ENCODE data around the gene NADSYN1. TPM values are rescaled to one million over a fixed set of nuclear protein-coding genes. Genes with fewer than 3 reads are reported as not detected.

NADSYN1 gene
- total and polyA plus RNA-seq, 4 donors = 22.7 to 137 (median 70.2) TPM

DNA sequence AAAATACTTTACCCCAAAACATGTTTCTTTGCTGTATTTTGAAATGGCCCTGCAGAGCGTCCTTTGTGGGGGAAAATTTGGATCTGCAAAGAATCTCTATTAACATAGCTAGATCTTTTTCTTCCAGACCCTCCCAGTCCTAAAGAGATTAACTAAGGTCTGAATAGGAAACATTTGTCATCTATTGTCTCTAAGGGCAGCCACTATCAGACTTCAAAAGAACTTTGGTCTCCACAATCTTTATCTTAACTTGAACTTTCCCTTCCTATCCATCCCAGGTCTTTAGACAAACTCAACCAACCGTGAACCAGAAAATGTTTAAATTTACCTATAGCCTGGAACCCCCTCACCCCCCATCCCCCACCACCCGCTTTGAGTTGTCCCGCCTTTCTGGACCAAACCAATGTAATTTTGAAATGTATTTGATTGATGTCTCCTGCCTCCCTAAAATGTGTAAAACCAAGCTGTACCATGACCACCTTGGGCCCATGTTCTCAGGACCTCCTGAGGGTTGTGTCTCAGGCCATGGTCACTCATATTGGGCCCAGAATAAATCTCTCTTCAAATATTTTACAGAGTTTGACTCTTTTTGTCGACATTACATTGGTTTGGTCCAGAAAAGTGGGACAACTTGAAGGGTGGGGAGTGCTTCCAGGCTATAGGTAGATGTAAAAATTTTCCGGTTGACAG is 91.7 kb downstream of the NADSYN1 start:
- Histone ChIP-seq H3K27me3 (ENCODE audit: control insufficient read depth in 1 of 2, insufficient read depth in 2 of 2, low read length in 1 of 2) (no peaks in the 10 kb centered on the region), H3K9me3 (ENCODE audit: control insufficient read depth, low read length) (peaks cover 4% of the 10 kb centered on the region), H3K4me3 (ENCODE audit: low read length in 2 of 2) (no peak overlapping the region), H3K36me3 (ENCODE audit: control insufficient read depth in 1 of 2, insufficient read depth in 2 of 2, low read length in 1 of 2) (no peaks in the 10 kb centered on the region), H3K27ac (ENCODE audit: low read depth in 1 of 2, low read length in 2 of 2) (no peak overlapping the region), H3K4me1 (ENCODE audit: control insufficient read depth in 1 of 2, insufficient read depth in 2 of 2, low read length in 2 of 2) (no peaks in the 10 kb centered on the region)
- intact Hi-C loops (cut with DNase I) = no loop called here
- DNase-seq (no peak), ATAC-seq (ENCODE audit: low FRiP score) (no peak)
- 81% methylated on average over 6 of the region's 6 CpGs for WGBS, 2 donors

DNA sequence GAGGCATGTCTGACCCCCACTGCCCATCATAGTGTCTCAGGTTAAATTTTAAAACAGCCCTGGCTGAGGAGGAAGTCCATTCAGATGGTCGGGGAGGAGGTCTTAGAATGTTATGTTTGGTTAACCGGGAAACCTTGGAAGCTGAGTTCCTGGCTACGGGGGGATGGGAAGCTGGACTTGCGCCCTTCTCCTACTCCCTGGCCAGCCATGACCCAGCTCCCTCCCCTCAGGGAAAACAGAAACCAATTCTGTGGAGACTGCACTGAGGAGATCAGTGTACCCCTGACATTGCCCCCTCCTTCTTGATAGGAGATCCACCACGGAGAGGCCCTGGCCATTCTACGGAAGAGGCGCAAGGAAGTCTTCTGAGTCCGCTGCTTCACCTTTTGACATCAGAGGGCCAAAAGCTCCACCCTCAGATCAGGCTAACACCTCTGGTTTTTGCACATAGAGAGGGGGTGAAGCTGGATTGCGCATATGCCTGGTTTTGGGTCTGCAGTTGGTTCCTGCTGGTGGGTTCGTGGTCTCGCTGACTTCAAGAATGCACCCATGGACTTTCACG is 92.5 kb downstream of the NADSYN1 start:
- Histone ChIP-seq H3K4me3 (ENCODE audit: low read length in 2 of 2) (no peak overlapping the region), H3K4me1 (ENCODE audit: control insufficient read depth in 1 of 2, insufficient read depth in 2 of 2, low read length in 2 of 2) (no peaks in the 10 kb centered on the region), H3K27ac (ENCODE audit: low read depth in 1 of 2, low read length in 2 of 2) (no peak overlapping the region), H3K9me3 (ENCODE audit: control insufficient read depth, low read length) (peaks cover 4% of the 10 kb centered on the region), H3K36me3 (ENCODE audit: control insufficient read depth in 1 of 2, insufficient read depth in 2 of 2, low read length in 1 of 2) (no peaks in the 10 kb centered on the region), H3K27me3 (ENCODE audit: control insufficient read depth in 1 of 2, insufficient read depth in 2 of 2, low read length in 1 of 2) (no peaks in the 10 kb centered on the region)
- no peak for ATAC-seq (ENCODE audit: low FRiP score)
- intact Hi-C loops (cut with DNase I) = no loop called here
- DNase-seq = peak in 1 of 2 donors; percentile 21
- 83 to 85% methylated on average over 12 of the region's 12 CpGs for WGBS, 2 donors

DNA sequence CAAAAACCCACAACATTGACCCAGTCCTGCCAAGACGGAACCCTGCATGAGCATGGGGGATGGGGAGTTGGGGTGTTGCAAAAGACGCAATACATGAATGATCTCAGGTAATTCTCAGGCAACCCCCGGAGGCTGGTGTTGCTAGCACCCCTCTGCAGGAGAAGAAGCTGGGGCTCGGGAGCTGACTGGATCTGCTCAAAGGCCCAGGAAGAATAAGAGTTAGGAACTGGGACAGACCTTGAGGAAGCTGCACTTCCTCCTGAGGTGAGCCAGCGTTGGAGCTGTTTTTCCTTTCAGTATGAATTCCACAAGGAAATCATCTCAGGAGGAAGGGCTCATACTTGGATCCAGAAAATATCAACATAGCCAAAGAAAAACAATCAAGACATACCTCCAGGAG is 95.1 kb downstream of the NADSYN1 start, which contains the start of gene KRTAP5-9:
TSS of gene KRTAP5-9 (plus strand) at position 301 of the 400 bp plus-strand sequence. CDS start 238 bp downstream, outside the sequence.
- H3K27me3 ChIP-seq (ENCODE audit: control insufficient read depth in 1 of 2, insufficient read depth in 2 of 2, low read length in 1 of 2) = no peaks in the 10 kb centered on the region
- intact Hi-C loops (cut with DNase I) = no loop called here
- H3K4me1 ChIP-seq (ENCODE audit: control insufficient read depth in 1 of 2, insufficient read depth in 2 of 2, low read length in 2 of 2) = no peaks in the 10 kb centered on the region
- ATAC-seq (ENCODE audit: low FRiP score) (no peak), DNase-seq (peak in 1 of 2 donors; percentile 24)
- WGBS, 2 donors = 61 to 71% methylated on average over 5 of the region's 5 CpGs
- no peak within 1 kb of the TSS for H3K4me3 ChIP-seq (ENCODE audit: low read length in 2 of 2)
- no peaks in the 10 kb centered on the region for H3K36me3 ChIP-seq (ENCODE audit: control insufficient read depth in 1 of 2, insufficient read depth in 2 of 2, low read length in 1 of 2)
- H3K9me3 ChIP-seq (ENCODE audit: control insufficient read depth, low read length) = peaks cover 4% of the 10 kb centered on the region
- no peak within 1 kb of the TSS for H3K27ac ChIP-seq (ENCODE audit: low read depth in 1 of 2, low read length in 2 of 2)

DNA sequence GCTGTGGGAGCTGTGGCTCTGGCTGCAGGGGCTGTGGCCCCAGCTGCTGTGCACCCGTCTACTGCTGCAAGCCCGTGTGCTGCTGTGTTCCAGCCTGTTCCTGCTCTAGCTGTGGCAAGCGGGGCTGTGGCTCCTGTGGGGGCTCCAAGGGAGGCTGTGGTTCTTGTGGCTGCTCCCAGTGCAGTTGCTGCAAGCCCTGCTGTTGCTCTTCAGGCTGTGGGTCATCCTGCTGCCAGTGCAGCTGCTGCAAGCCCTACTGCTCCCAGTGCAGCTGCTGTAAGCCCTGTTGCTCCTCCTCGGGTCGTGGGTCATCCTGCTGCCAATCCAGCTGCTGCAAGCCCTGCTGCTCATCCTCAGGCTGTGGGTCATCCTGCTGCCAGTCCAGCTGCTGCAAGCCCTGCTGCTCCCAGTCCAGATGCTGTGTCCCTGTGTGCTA is 95.7 kb downstream of the NADSYN1 start:
- Histone ChIP-seq H3K27me3 (ENCODE audit: control insufficient read depth in 1 of 2, insufficient read depth in 2 of 2, low read length in 1 of 2) (no peaks in the 10 kb centered on the region), H3K9me3 (ENCODE audit: control insufficient read depth, low read length) (peaks cover 4% of the 10 kb centered on the region), H3K4me3 (ENCODE audit: low read length in 2 of 2) (no peak overlapping the region), H3K36me3 (ENCODE audit: control insufficient read depth in 1 of 2, insufficient read depth in 2 of 2, low read length in 1 of 2) (no peaks in the 10 kb centered on the region), H3K4me1 (ENCODE audit: control insufficient read depth in 1 of 2, insufficient read depth in 2 of 2, low read length in 2 of 2) (no peaks in the 10 kb centered on the region), H3K27ac (ENCODE audit: low read depth in 1 of 2, low read length in 2 of 2) (no peak overlapping the region)
- ATAC-seq (ENCODE audit: low FRiP score) = no peak
- DNase-seq = peak in 1 of 2 donors; percentile 61
- WGBS, 2 donors = 31 to 47% methylated on average over 5 of the region's 5 CpGs
- intact Hi-C loops (cut with DNase I) = no loop called here

Small RNAs within 50 kb of the gene (microRNA-seq; reads per million reads assigned to microRNA genes)
- gene MIR6754 = 0 to 1.2 reads per million in 2 donors

Other genes with a start within 250 kb of the NADSYN1 start
- under 1 TPM; 0.16 to 0.93 TPM for gene SHANK2, start 200.6 kb upstream of the NADSYN1 start, total RNA-seq
- 1 to 10 TPM in 1 of 2 donors, not detected in 1; 4.8 TPM for gene SHANK2, start 200.6 kb upstream of the NADSYN1 start, polyA plus RNA-seq
- gene DHCR7, start 4.8 kb upstream of the NADSYN1 start, total RNA-seq = 10 to 100 TPM; 22.0 to 27.8 TPM
- gene DHCR7, start 4.8 kb upstream of the NADSYN1 start, polyA plus RNA-seq = 1 to 10 TPM; 4.2 to 4.3 TPM
- under 1 TPM; 0.39 to 0.63 TPM for gene KRTAP5-7, start 74.1 kb downstream of the NADSYN1 start, total RNA-seq
- not detected for gene KRTAP5-7, start 74.1 kb downstream of the NADSYN1 start, polyA plus RNA-seq
- gene KRTAP5-8, start 84.8 kb downstream of the NADSYN1 start, total RNA-seq = under 1 TPM in 1 of 2 donors, not detected in 1; 0.42 TPM
- not detected for gene KRTAP5-8, start 84.8 kb downstream of the NADSYN1 start, polyA plus RNA-seq
- under 1 TPM in 1 of 2 donors, not detected in 1; 0.57 TPM for gene KRTAP5-9, start 95.2 kb downstream of the NADSYN1 start, total RNA-seq
- gene KRTAP5-9, start 95.2 kb downstream of the NADSYN1 start, polyA plus RNA-seq = under 1 TPM in 1 of 2 donors, not detected in 1; 0.41 TPM
- gene KRTAP5-10, start 112.4 kb downstream of the NADSYN1 start, total RNA-seq = not detected
- gene KRTAP5-10, start 112.4 kb downstream of the NADSYN1 start, polyA plus RNA-seq = under 1 TPM; 0.15 to 0.75 TPM
- gene KRTAP5-11, start 129.7 kb downstream of the NADSYN1 start, total RNA-seq = not detected
- gene KRTAP5-11, start 129.7 kb downstream of the NADSYN1 start, polyA plus RNA-seq = not detected